Tibial nerve (tissue), 4 donors: ENCODE measurements around the gene ELMOD1. TPM values are rescaled to one million over a fixed set of nuclear protein-coding genes. Genes with fewer than 3 reads are reported as not detected.

Source experiments
- DNase-seq, 2 donors: peaks; one replicate each; pipeline ENCODE4 v3.0.0-alpha.2; 2019; ENCODE audit warnings: low spot score in 2 of 2
- H3K27ac ChIP-seq, 4 donors: fragments of 200-600 bp; sonication (generic) in 3 of 4; one replicate each; pipeline ENCODE4 v1.5.1; 2017 to 2019; ENCODE audit warnings: mild to moderate bottlenecking in 1 of 4
- H3K27me3 ChIP-seq, 2 donors: fragments of 200-600 bp; sonication (generic) in 1 of 2; one replicate each; pipeline versions ENCODE4 v1.5.1 to v1.6.0; 2017 to 2019
- H3K36me3 ChIP-seq, 3 donors: fragments of 200-600 bp; sonication (generic); one replicate each; pipeline ENCODE4 v1.5.1; 2018 to 2019
- H3K4me1 ChIP-seq, 4 donors: fragments of 200-600 bp; sonication (generic) in 3 of 4; one replicate each; pipeline ENCODE4 v1.5.1; 2017 to 2019
- H3K4me3 ChIP-seq, 4 donors: fragments of 200-600 bp; sonication (generic) in 3 of 4; one replicate each; pipeline ENCODE4 v1.5.1; 2017 to 2019; ENCODE audit warnings: mild to moderate bottlenecking in 1 of 4, moderate library complexity in 1 of 4
- H3K9me3 ChIP-seq, 4 donors: fragments of 200-600 bp; sonication (generic) in 3 of 4; one replicate each; pipeline ENCODE4 v1.5.1; 2017 to 2019
- EP300 ChIP-seq, 2 donors: sonication (generic); formaldehyde crosslinking; IDR thresholded peaks; one replicate each; pipeline ENCODE4 v1.6.1; 2017; ENCODE audit warnings: antibody characterized with exemption in 2 of 2, mild to moderate bottlenecking in 1 of 2
- POLR2A ChIP-seq, 2 donors: fragments of 450-650 bp; IDR thresholded peaks; one replicate each; pipeline ENCODE4 v1.6.1; 2017; ENCODE audit warnings: antibody characterized with exemption in 2 of 2, mild to moderate bottlenecking in 2 of 2, moderate library complexity in 2 of 2
- whole genome bisulfite sequencing, 2 donors: methylation state at CpG; one replicate each; pipeline ENCODE4 v1.1.5; 2018; 5-methylcytosine and 5-hydroxymethylcytosine counted together
- total RNA-seq, 4 donors: library from RNA; depleted of rRNA; stranded (reverse); fragments of >200 nt; gene quantifications; one replicate each; pipeline ENCODE4 v1.1.0, GENCODE V29; 2016
- TF ChIP-seq, protein P1 (sequence below), 5 experiments: fragments of 200-600 bp in 3 of 5; fragments of 450-650 bp in 2 of 5; sonication (generic) in 3 of 5; IDR thresholded peaks; one replicate each; pipeline ENCODE4 v1.5.1; 2016 to 2019; ENCODE audit warnings: antibody characterized with exemption in 5 of 5, mild to moderate bottlenecking in 3 of 5, moderate library complexity in 2 of 5

ELMOD1 gene
- total RNA-seq, 4 donors from 2014 or later: 0.30 to 1.2 (median 0.85) TPM

DNA sequence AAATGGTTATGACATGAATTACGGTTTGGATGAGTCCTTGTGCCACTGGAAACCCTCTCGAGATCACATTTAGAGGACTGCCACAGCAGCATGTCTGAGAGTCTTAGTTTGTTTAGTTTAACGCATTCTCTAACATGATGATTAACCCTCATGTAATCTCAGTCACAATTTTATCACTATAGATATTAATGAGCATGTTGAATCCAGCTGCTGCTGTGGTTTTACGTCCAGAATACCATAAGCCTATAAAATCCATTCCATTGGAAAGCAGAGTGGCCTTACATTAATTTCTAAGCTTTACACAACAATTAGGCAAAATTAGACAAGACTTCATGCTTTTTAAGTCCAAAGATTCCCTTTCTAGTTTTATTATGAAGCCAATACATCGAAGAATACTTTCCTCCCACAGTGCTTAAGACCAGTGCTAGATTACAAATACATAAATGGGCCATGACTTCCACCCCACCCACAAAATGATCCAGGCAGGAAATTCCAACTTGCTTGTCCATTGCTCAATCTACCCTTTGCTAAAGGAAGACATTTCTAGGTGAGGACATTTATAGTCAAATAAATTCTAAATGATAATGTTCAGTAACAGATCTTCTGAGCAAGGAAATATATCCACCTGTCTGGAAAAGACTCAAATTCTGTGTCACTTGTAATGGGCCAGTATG is 3.5 kb upstream of the ELMOD1 start:
- DNase-seq: no peak
- Histone ChIP-seq H3K27me3 (peaks cover 0 to 29% of the 10 kb centered on the region in 2 donors), H3K36me3 (no peaks in the 10 kb centered on the region), H3K27ac (no peak overlapping the region), H3K4me1 (peaks cover 0 to 25% (median 9%) of the 10 kb centered on the region in 4 donors), H3K4me3 (no peak overlapping the region), H3K9me3 (no peaks in the 10 kb centered on the region)
- TF ChIP-seq, protein P1, sequence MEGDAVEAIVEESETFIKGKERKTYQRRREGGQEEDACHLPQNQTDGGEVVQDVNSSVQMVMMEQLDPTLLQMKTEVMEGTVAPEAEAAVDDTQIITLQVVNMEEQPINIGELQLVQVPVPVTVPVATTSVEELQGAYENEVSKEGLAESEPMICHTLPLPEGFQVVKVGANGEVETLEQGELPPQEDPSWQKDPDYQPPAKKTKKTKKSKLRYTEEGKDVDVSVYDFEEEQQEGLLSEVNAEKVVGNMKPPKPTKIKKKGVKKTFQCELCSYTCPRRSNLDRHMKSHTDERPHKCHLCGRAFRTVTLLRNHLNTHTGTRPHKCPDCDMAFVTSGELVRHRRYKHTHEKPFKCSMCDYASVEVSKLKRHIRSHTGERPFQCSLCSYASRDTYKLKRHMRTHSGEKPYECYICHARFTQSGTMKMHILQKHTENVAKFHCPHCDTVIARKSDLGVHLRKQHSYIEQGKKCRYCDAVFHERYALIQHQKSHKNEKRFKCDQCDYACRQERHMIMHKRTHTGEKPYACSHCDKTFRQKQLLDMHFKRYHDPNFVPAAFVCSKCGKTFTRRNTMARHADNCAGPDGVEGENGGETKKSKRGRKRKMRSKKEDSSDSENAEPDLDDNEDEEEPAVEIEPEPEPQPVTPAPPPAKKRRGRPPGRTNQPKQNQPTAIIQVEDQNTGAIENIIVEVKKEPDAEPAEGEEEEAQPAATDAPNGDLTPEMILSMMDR (IDR thresholded peaks at IDR 0.05): no peak
- no peak for TF ChIP-seq EP300 (IDR thresholded peaks at IDR 0.05)
- no peak for TF ChIP-seq POLR2A (IDR thresholded peaks at IDR 0.05)
- WGBS, 2 donors: 80 to 81% methylated on average over 5 of the region's 5 CpGs

DNA sequence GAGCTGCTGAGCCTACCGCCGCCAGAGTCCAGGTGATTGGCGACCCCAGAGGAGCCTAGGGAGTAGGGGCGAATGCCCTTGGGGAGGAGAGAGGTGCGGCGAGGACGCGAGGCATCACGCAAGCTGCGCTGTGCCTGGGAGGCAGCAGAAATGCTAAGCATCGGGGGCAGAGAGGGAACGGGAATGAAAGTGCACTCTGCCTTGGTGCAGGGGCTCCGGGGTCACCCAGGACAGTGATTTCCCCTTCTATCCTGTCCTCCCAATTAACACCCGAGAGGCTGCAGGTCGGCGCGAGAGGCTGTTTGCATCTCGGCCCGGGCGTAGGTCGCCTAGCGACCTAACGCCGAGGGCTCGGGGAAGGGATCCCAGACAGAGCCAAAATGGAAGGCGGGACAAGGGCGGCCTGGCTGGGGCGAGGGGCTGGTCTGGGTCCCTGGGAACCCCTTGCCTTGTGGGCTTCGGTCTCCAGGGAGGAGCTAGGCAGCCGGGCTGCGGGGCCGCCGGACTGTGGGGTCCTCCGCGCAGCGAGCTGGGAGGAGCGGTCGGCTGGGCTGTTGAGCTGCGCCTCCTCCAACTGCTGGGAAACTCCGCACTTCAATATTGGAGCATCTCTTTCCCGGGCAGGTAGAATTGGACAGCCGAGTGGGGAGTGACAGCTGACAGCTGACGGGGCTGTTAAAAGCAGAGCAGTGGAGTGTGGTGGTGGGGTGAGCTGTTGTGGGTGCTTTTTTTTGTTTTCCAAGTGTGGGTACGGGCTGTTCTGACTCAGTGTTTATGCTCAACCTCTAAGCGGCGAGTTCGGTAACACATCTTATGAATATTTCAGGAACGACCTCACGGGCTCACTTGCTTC is 657 bp downstream of the ELMOD1 start:
- no peaks in the 10 kb centered on the region for H3K36me3 ChIP-seq
- TF ChIP-seq, protein P1 (IDR thresholded peaks at IDR 0.05): no peak
- TF ChIP-seq EP300 (IDR thresholded peaks at IDR 0.05): no peak
- TF ChIP-seq POLR2A (IDR thresholded peaks at IDR 0.05): no peak
- H3K4me1 ChIP-seq: peaks cover 0 to 27% (median 9%) of the 10 kb centered on the region in 4 donors
- DNase-seq: no peak
- 0 to 2% methylated on average over 30 to 47 of the region's 49 CpGs for WGBS, 2 donors
- H3K27me3 ChIP-seq: peaks cover 0 to 52% of the 10 kb centered on the region in 2 donors
- no peak overlapping the region for H3K27ac ChIP-seq
- H3K4me3 ChIP-seq: peak overlapping the region; percentile 39 to 67 (median 54)
- H3K9me3 ChIP-seq: no peaks in the 10 kb centered on the region

DNA sequence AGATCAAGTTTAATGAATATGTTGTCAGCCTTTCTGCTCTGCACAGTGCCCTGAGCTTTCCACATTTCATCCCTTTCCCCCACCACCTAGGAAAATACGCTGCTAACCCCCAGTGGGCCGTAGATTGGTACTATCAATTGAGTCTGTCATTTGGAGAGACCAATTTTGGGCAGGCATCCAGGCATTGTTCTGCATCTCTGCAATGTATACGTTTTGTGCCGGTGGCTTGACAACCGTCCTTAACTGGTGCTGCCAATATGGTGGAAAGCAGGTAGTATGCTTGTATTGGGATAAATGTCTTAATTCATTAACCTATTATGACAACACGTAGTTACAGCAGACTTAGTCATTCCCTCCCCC is 1.3 kb downstream of the ELMOD1 start:
- TF ChIP-seq, protein P1 (IDR thresholded peaks at IDR 0.05): no peak
- TF ChIP-seq POLR2A (IDR thresholded peaks at IDR 0.05) (no peak), EP300 (IDR thresholded peaks at IDR 0.05) (no peak)
- Histone ChIP-seq H3K4me1 (peaks cover 0 to 27% (median 9%) of the 10 kb centered on the region in 4 donors), H3K9me3 (no peaks in the 10 kb centered on the region), H3K4me3 (peak overlapping the region in 1 of 4 donors; percentile 67), H3K36me3 (no peaks in the 10 kb centered on the region), H3K27ac (no peak overlapping the region), H3K27me3 (peaks cover 0 to 52% of the 10 kb centered on the region in 2 donors)
- no peak for DNase-seq
- 17 to 22% methylated on average over 6 of the region's 6 CpGs for WGBS, 2 donors

DNA sequence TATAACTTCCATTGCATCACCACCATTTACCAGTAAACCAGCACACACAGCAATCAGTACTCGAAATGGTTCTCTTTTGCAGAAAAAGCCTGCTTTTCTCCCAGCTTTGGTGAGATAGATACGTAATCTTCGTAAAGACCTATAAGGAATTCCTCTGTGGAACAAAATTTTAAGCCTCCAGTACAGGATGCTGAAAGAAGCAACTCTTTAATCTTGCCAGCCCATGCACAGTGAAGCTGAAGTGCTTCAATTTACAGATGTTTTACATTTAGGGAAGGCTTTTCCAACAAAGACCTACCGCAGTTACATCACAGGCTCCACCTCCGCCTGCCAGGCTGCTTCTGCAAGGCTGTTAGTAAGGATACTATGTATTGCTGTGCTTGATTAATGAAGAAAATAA is 1.9 kb downstream of the ELMOD1 start:
- no peak overlapping the region for H3K4me3 ChIP-seq
- H3K27ac ChIP-seq: no peak overlapping the region
- peaks cover 0 to 56% of the 10 kb centered on the region in 2 donors for H3K27me3 ChIP-seq
- 16 to 29% methylated on average over 5 of the region's 5 CpGs for WGBS, 2 donors
- TF ChIP-seq, protein P1 (IDR thresholded peaks at IDR 0.05): no peak
- no peak for TF ChIP-seq EP300 (IDR thresholded peaks at IDR 0.05)
- no peak for TF ChIP-seq POLR2A (IDR thresholded peaks at IDR 0.05)
- peaks cover 0 to 27% (median 9%) of the 10 kb centered on the region in 4 donors for H3K4me1 ChIP-seq
- DNase-seq: no peak
- H3K36me3 ChIP-seq: no peaks in the 10 kb centered on the region
- no peaks in the 10 kb centered on the region for H3K9me3 ChIP-seq

DNA sequence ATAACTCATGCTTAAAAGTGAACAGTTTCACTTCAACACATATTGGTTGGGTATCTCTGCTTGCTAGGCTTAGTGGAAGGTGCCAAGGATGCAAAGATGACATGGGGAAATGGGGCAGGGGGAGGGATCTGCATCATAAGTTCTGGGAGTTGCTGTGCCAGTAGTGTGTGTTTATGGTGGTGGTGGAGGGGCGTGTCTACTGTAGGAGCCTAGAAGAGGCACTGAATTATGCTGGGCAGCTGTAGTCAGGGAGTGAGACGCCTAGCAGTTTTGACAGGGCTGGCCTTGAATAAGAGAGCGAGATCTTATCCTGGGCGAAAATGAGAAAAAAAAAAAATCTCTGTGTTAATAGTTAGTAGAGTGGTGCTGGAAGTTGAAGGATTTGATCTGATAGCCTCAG is 3.0 kb downstream of the ELMOD1 start:
- H3K36me3 ChIP-seq: no peaks in the 10 kb centered on the region
- no peak overlapping the region for H3K27ac ChIP-seq
- 37 to 42% methylated on average over 4 of the region's 4 CpGs for WGBS, 2 donors
- TF ChIP-seq POLR2A (IDR thresholded peaks at IDR 0.05) (no peak), EP300 (IDR thresholded peaks at IDR 0.05) (no peak)
- TF ChIP-seq, protein P1 (IDR thresholded peaks at IDR 0.05): no peak
- H3K4me1 ChIP-seq: peaks cover 0 to 27% (median 9%) of the 10 kb centered on the region in 4 donors
- peaks cover 0 to 50% of the 10 kb centered on the region in 2 donors for H3K27me3 ChIP-seq
- no peaks in the 10 kb centered on the region for H3K9me3 ChIP-seq
- no peak overlapping the region for H3K4me3 ChIP-seq
- DNase-seq: no peak
